ENCODE results near the gene PCCA. TPM values are rescaled to one million over a fixed set of nuclear protein-coding genes. Genes with fewer than 3 reads are reported as not detected.

The PCCA gene
- total RNA-seq, 4 donors from 2014 or later, result 34.6 to 58.4 (median 40.1) TPM

- no peak for ATAC-seq
- 81 to 96% methylated on average over 7 of the region's 7 CpGs for WGBS, 2 donors (ENCODE audit: low coverage in 1 of 2)
- Histone ChIP-seq H3K4me3 (no peak overlapping the region), H3K9me3 (no peaks in the 10 kb centered on the region), H3K4me1 (peaks cover 0 to 14% (median 0%) of the 10 kb centered on the region in 3 donors), H3K27me3 (no peaks in the 10 kb centered on the region), H3K27ac (no peak overlapping the region), H3K36me3 (peaks cover 0 to 16% of the 10 kb centered on the region in 2 donors)
- TF ChIP-seq POLR2A (IDR thresholded peaks at IDR 0.05) (no peak), EP300 (IDR thresholded peaks at IDR 0.05) (no peak), CTCF (IDR thresholded peaks at IDR 0.05) (no peak), POLR2AphosphoS5 (IDR thresholded peaks at IDR 0.05) (no peak)
Observed at GRCh38 chr13:100443278-100443997, 354.5 kb downstream of the PCCA start.

GRCh38 chr13:100443998-100444328 is 355.1 kb downstream of the PCCA start:
- H3K4me1 ChIP-seq, result peaks cover 0 to 14% (median 0%) of the 10 kb centered on the region in 3 donors
- 97 to 100% methylated on average over 2 to 4 of the region's 4 CpGs for WGBS, 2 donors (ENCODE audit: low coverage in 1 of 2)
- H3K4me3 ChIP-seq, result no peak overlapping the region
- TF ChIP-seq POLR2AphosphoS5 (IDR thresholded peaks at IDR 0.05) (no peak), EP300 (IDR thresholded peaks at IDR 0.05) (no peak), POLR2A (IDR thresholded peaks at IDR 0.05) (no peak), CTCF (IDR thresholded peaks at IDR 0.05) (no peak)
- peaks cover 0 to 20% of the 10 kb centered on the region in 2 donors for H3K36me3 ChIP-seq
- ATAC-seq, result no peak
- H3K9me3 ChIP-seq, result no peaks in the 10 kb centered on the region
- no peaks in the 10 kb centered on the region for H3K27me3 ChIP-seq
- H3K27ac ChIP-seq, result no peak overlapping the region

- TF ChIP-seq POLR2AphosphoS5 (IDR thresholded peaks at IDR 0.05) (no peak), EP300 (IDR thresholded peaks at IDR 0.05) (no peak), CTCF (IDR thresholded peaks at IDR 0.05) (no peak), POLR2A (IDR thresholded peaks at IDR 0.05) (no peak)
- Histone ChIP-seq H3K4me1 (no peaks in the 10 kb centered on the region), H3K27me3 (no peaks in the 10 kb centered on the region), H3K27ac (no peak overlapping the region), H3K36me3 (peaks cover 0 to 30% of the 10 kb centered on the region in 2 donors), H3K4me3 (no peak overlapping the region), H3K9me3 (no peaks in the 10 kb centered on the region)
- 89 to 100% methylated on average over 3 to 5 of the region's 5 CpGs for WGBS, 2 donors (ENCODE audit: low coverage in 1 of 2)
- ATAC-seq, result no peak
Observed at GRCh38 chr13:100447831-100448230, 358.9 kb downstream of the PCCA start.

- Histone ChIP-seq H3K36me3 (peaks cover 0 to 31% of the 10 kb centered on the region in 2 donors), H3K27me3 (no peaks in the 10 kb centered on the region), H3K9me3 (no peaks in the 10 kb centered on the region), H3K4me3 (no peak overlapping the region), H3K27ac (no peak overlapping the region), H3K4me1 (no peaks in the 10 kb centered on the region)
- 96% methylated on average over 2 of the region's 2 CpGs for WGBS, 2 donors (ENCODE audit: low coverage in 1 of 2)
- TF ChIP-seq POLR2AphosphoS5 (IDR thresholded peaks at IDR 0.05), result no peak
- TF ChIP-seq POLR2A (IDR thresholded peaks at IDR 0.05), result no peak
- no peak for TF ChIP-seq CTCF (IDR thresholded peaks at IDR 0.05)
- TF ChIP-seq EP300 (IDR thresholded peaks at IDR 0.05), result no peak
- ATAC-seq, result no peak
Observed at GRCh38 chr13:100451923-100452322, 363.0 kb downstream of the PCCA start.

GRCh38 chr13:100454876-100455275 is 366.0 kb downstream of the PCCA start:
- WGBS, 2 donors (ENCODE audit: low coverage in 1 of 2), result 83 to 100% methylated on average over 1 of the region's 1 CpG
- no peak for TF ChIP-seq EP300 (IDR thresholded peaks at IDR 0.05)
- H3K9me3 ChIP-seq, result peaks cover 0 to 7% (median 0%) of the 10 kb centered on the region in 3 donors
- no peak for ATAC-seq
- H3K4me1 ChIP-seq, result no peaks in the 10 kb centered on the region
- no peak overlapping the region for H3K27ac ChIP-seq
- H3K27me3 ChIP-seq, result no peaks in the 10 kb centered on the region
- peaks cover 0 to 12% of the 10 kb centered on the region in 2 donors for H3K36me3 ChIP-seq
- no peak overlapping the region for H3K4me3 ChIP-seq
